Lower leg skin (tissue), 3 donors: ENCODE data around the gene CD46.

Source experiments
- POLR2A ChIP-seq, 2 donors: fragments of 450-650 bp; IDR thresholded peaks; one replicate each; pipeline ENCODE4 v1.6.1; 2016 to 2017; ENCODE audit warnings: antibody characterized with exemption in 2 of 2, mild to moderate bottlenecking in 1 of 2, moderate library complexity in 1 of 2
- TF ChIP-seq, protein P1 (sequence below), 3 donors: fragments of 450-650 bp; IDR thresholded peaks; one replicate each; pipeline ENCODE4 v1.5.1; 2016; ENCODE audit warnings: antibody characterized with exemption in 3 of 3, mild to moderate bottlenecking in 3 of 3, moderate library complexity in 2 of 3

DNA sequence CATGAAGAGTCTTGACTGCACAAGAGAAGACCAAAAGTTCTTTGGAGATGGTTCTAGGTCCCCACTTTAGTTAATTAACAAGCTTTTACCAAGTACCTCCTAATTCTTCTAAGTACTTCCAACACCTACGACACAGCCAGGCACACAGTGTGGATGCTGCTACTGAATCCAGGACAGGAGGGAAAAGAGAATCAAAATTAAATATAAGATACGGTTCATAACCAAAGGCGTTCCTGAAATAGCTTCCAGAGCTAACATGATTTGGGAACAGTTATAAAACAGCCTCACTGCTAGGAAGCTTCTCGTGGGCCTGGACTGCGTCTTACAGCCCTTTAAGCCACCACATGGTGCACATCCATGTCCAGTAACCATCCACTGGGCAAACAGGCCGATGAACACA lies 84.1 kb downstream of the CD46 start:
- TF ChIP-seq, protein P1, sequence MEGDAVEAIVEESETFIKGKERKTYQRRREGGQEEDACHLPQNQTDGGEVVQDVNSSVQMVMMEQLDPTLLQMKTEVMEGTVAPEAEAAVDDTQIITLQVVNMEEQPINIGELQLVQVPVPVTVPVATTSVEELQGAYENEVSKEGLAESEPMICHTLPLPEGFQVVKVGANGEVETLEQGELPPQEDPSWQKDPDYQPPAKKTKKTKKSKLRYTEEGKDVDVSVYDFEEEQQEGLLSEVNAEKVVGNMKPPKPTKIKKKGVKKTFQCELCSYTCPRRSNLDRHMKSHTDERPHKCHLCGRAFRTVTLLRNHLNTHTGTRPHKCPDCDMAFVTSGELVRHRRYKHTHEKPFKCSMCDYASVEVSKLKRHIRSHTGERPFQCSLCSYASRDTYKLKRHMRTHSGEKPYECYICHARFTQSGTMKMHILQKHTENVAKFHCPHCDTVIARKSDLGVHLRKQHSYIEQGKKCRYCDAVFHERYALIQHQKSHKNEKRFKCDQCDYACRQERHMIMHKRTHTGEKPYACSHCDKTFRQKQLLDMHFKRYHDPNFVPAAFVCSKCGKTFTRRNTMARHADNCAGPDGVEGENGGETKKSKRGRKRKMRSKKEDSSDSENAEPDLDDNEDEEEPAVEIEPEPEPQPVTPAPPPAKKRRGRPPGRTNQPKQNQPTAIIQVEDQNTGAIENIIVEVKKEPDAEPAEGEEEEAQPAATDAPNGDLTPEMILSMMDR (IDR thresholded peaks at IDR 0.05), result no peak
- TF ChIP-seq POLR2A (IDR thresholded peaks at IDR 0.05), result no peak
